SK-N-SH treated with all-trans-retinoic acid at 6 μM for 48 hours (cell line): ENCODE measurements around the gene ADAMTS17.

Source experiments
- PATZ1 ChIP-seq: fragments of 250-450 bp; sonication (Bioruptor Pico); IDR thresholded peaks from 2 replicates; pipeline ENCODE4 v1.8.0; 2020; ENCODE audit warnings: mild to moderate bottlenecking, moderate library complexity, borderline replicate concordance
- TOX ChIP-seq: fragments of 250-450 bp; sonication (Bioruptor Pico); IDR thresholded peaks from 2 replicates; pipeline ENCODE4 v1.8.0; 2021; ENCODE audit warnings: mild to moderate bottlenecking, moderate library complexity, borderline replicate concordance
- TSHZ2 ChIP-seq: fragments of 250-450 bp; sonication (Bioruptor Pico); IDR thresholded peaks from 2 replicates; pipeline ENCODE4 v1.5.0; 2020; ENCODE audit warnings: mild to moderate bottlenecking, moderate library complexity
- ZFP3 ChIP-seq: fragments of 250-450 bp; sonication (Bioruptor Pico); IDR thresholded peaks from 2 replicates; pipeline ENCODE4 v1.5.0; 2020; ENCODE audit warnings: mild to moderate bottlenecking, moderate library complexity
- ZFP30 ChIP-seq: fragments of 450-650 bp; formaldehyde crosslinking; IDR thresholded peaks from 2 replicates; pipeline ENCODE4 v1.5.0; 2022; ENCODE audit warnings: mild to moderate bottlenecking, moderate library complexity
- ZNF8 ChIP-seq: fragments of 450-650 bp; formaldehyde crosslinking; IDR thresholded peaks from 2 replicates; pipeline ENCODE4 v1.5.0; 2020; ENCODE audit warnings: mild to moderate bottlenecking, moderate library complexity

GRCh38 chr15:99930696-99931095, 411.1 kb downstream of the ADAMTS17 start:
- TF ChIP-seq ZNF8 (CRISPR knock-in tag) (no peak), TOX (CRISPR knock-in tag) (no peak), ZFP3 (CRISPR knock-in tag) (no peak), ZFP30 (CRISPR knock-in tag) (no peak), PATZ1 (no peak), TSHZ2 (CRISPR knock-in tag) (no peak)
